ENCODE measurements around the gene PHACTR1.
"Not testable (repeated sequence)": the region's sequence is repeated elsewhere in the genome, so short reads cannot be mapped to it uniquely, and the experiment has no call there.

The PHACTR1 gene

DNA sequence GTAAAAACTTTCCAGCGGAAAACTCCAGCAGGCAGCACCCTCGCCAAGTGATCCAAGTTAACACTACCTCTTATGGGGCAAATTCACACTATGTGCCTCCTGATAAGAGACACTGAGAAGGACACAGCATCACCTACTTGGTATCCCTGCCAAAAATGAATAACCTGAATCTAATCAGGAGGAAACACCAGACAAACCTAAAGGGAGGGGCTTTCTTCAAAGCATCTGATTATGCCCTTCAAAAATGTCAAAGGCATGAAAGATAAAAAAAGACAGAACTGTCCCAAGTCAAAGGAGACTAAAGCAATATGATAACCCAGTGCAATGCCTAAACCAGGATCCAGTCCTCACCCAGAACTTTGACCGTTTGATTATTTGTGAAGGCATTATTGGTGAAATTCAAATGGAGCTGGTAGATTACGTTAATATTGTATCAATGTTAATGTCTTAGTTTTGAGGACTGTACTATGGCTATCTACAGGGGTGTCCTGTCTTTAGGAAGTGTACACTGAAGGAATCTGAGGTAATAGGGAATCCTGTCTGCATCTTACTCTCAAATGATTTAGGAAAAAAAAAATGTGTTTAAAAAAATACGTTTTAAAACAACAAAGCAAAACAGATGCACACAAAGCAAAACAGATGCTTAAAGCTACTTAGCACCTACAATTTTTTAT, 603.5 kb downstream of the PHACTR1 start:
- no peak for DNase-seq

- not testable (repeated sequence) for DNase-seq
Measured at GRCh38 chr6:13326031-13326586, 609.5 kb downstream of the PHACTR1 start.

GRCh38 chr6:13327691-13328075, 611.1 kb downstream of the PHACTR1 start:
- DNase-seq, result no peak

DNA sequence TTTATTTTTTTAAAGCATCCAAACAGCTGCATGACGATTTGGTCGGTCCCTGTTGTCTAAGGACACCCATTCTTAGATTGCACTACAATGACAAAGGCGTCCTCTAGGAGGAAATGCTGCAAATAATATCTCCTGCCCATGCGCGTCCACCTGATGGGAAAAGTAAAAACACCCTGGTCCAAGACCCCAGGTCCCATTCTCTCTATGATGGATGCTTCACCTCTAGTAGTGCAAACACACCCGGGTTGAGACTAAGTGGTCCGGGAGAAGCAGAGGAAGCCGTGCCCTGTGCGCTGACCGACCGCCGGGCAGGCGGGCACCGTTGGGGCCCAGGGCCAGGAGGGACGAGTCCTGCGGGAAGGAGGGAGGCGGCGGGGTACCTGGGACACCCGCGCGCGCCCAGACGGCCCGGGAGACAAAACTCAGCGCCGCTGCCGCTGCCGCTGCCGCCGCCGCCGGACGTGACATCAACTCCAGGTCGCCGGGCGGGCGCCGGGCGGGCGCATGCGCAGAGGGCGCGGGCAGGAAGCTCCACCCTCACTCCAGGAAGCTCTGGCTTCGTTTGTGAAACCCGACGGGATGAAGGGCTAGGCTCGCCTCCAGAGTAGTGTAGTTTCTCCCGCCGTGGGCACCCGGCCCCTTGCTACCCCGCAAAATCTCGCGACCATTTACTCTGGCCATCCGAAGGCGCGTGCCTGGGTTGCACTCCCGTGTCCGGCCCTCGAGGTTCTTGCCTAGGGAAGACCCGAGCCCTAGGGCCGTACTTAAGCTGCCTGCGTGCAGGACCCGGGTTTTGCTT, 611.7 kb downstream of the PHACTR1 start, which contains the start of gene TBC1D7:
Gene TBC1D7 (minus strand): TSS at position 462 of the 799 bp plus-strand sequence. CDS start 1,639 bp downstream, outside the sequence.
- DNase-seq, result peak; percentile 96

DNA sequence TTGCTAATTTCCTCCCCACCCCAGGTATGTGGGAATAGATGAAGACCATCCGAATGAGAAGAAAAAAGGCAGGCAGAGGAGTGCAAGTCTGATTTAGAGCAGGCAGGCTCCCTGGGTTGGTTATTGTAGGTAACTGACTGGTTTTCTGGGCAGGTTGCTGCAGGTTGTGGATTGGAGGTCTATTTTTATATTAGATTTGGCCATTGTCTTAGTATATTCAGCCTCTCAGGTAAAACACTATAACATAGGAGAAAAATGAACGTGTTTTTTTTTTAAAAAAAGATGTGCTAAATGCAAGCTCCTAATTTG, 612.3 kb downstream of the PHACTR1 start:
- DNase-seq, result no peak

GRCh38 chr6:13331516-13332348, 615.2 kb downstream of the PHACTR1 start:
- DNase-seq, result peak; percentile 24

DNA sequence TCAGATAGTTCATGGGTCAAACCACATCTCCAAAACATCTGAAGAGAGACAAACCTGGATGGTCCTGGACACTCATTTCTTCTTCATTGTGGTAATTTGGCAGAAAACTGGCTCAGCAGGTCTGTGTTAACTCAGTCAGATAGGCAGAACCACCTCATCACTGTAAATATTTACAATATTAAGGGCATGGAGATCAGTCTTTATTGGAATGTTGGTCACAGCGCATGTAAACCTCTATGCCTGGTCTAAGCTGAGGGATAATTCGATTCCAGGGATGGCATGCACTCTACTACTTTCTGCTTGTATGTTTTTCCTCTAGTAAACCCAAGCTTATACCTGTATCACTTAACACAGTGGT, 615.8 kb downstream of the PHACTR1 start:
- no peak for DNase-seq

- DNase-seq, result no peak
Measured at GRCh38 chr6:13334953-13335352, 618.4 kb downstream of the PHACTR1 start.

DNA sequence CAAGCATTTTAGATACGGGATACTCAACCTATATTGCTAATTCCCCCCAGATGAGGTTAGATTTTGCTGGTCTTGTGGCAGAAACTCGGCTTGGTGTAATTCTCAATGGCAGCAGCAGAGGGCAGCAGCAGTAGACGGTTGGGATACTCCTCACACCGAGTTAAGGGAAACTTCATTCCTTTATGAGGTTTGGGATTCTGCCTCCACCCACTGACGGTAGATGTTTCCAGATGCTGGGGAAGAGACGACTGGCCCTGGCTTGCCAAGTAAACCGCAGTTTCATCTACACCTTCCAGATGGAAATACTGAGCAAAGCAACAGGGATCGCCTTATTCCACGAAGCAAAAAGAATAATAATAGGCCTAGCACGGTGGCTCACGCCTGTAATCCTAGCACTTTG, 620.0 kb downstream of the PHACTR1 start:
- peak; percentile 43 for DNase-seq

DNA sequence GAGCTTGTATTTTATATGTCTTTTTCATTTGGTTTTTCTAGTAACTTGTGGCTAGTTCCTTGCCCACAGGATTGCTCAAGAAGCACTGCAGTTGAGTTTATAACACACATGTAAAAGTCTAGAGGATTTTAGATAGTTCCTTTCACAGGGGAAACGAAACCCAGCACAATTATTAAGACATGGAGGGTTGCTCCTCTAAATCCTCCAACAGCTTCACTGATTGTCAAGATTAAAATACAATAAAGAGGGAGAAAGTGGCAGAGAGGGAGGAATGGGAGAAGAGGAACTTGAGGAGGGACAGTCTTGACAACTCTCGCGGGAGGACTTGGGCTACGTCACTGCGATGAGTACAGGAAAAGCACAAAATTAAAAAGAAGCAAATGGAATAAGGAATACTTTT, 621.5 kb downstream of the PHACTR1 start:
- DNase-seq, result no peak
